ENCODE measurements around the gene CLDND1. TPM values are rescaled to one million over a fixed set of nuclear protein-coding genes. Genes with fewer than 3 reads are reported as not detected.
A peak's percentile ranks its signal among the peaks of the same experiment; 100 is the strongest.

Gene CLDND1
- total RNA-seq, 2 experiments from 2014 or later: 70.7 to 80.4 TPM

DNA sequence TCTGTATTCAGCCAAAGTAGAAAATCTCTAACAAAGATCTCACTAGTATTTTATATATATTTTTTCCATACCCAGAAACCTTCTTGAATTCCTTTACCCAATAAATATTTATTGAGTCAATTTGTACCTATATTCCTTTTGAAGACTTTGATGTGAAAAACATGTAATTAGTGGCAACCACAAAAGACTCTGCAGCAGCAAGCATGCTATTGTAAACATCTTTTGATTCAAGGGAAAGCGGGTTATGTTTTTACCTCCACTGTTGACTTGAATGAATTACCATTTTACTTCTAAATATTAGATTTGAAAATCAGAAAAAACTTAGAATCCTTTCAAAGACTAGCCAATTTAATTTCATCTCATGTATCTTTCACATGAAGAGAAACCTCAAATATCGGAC, 11.5 kb upstream of the CLDND1 start:
- ChIA-PET POLR2A (interaction anchor here (0.9 to 8.0 kb wide), 5 partner anchors 11 to 38 kb away, joined by 3 to 296 read pairs (median 4); partner anchors contain the start of gene CLDND1), CTCF (ENCODE audit: unreplicated experiment) (no interaction called here)
- BruUV-seq (replicated peaks): no TSS peak
- H3K9me3 ChIP-seq (ENCODE audit: low read length): no peaks in the 10 kb centered on the region
- H2AFZ ChIP-seq (ENCODE audit: low read length): no peak overlapping the region
- peak overlapping the region; percentile 73 for H3K4me3 ChIP-seq (ENCODE audit: low read depth, low read length, poor library complexity, severe bottlenecking)
- no peaks in the 10 kb centered on the region for H3K9me2 ChIP-seq (ENCODE audit: insufficient read depth, low read length)
- TF ChIP-seq, protein P1, sequence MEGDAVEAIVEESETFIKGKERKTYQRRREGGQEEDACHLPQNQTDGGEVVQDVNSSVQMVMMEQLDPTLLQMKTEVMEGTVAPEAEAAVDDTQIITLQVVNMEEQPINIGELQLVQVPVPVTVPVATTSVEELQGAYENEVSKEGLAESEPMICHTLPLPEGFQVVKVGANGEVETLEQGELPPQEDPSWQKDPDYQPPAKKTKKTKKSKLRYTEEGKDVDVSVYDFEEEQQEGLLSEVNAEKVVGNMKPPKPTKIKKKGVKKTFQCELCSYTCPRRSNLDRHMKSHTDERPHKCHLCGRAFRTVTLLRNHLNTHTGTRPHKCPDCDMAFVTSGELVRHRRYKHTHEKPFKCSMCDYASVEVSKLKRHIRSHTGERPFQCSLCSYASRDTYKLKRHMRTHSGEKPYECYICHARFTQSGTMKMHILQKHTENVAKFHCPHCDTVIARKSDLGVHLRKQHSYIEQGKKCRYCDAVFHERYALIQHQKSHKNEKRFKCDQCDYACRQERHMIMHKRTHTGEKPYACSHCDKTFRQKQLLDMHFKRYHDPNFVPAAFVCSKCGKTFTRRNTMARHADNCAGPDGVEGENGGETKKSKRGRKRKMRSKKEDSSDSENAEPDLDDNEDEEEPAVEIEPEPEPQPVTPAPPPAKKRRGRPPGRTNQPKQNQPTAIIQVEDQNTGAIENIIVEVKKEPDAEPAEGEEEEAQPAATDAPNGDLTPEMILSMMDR (conservative IDR thresholded peaks at IDR 0.05; ENCODE audit: low read length): no peak
- TF ChIP-seq EZH2phosphoT487 (IDR thresholded peaks at IDR 0.05; ENCODE audit: borderline replicate concordance, low read depth, low read length): no peak
- H3K4me2 ChIP-seq (ENCODE audit: low read length): peak overlapping the region; percentile 78
- peak overlapping the region; percentile 77 for H3K27ac ChIP-seq (ENCODE audit: low read depth, low read length, poor library complexity, severe bottlenecking)
- intact Hi-C loops (cut with micrococcal nuclease; ENCODE audit: unreplicated experiment): no loop called here
- peaks cover 59% of the 10 kb centered on the region for H3K4me1 ChIP-seq (ENCODE audit: insufficient read depth, low read length, poor library complexity, severe bottlenecking)
- H3K79me2 ChIP-seq (ENCODE audit: insufficient read depth, low read depth, low read length): peaks cover 72% of the 10 kb centered on the region
- H3K36me3 ChIP-seq (ENCODE audit: insufficient read depth, low read length): no peaks in the 10 kb centered on the region
- no peaks in the 10 kb centered on the region for H4K20me1 ChIP-seq (ENCODE audit: insufficient read depth, low read length)
- DNase-seq (ENCODE audit: low spot score): no peak

DNA sequence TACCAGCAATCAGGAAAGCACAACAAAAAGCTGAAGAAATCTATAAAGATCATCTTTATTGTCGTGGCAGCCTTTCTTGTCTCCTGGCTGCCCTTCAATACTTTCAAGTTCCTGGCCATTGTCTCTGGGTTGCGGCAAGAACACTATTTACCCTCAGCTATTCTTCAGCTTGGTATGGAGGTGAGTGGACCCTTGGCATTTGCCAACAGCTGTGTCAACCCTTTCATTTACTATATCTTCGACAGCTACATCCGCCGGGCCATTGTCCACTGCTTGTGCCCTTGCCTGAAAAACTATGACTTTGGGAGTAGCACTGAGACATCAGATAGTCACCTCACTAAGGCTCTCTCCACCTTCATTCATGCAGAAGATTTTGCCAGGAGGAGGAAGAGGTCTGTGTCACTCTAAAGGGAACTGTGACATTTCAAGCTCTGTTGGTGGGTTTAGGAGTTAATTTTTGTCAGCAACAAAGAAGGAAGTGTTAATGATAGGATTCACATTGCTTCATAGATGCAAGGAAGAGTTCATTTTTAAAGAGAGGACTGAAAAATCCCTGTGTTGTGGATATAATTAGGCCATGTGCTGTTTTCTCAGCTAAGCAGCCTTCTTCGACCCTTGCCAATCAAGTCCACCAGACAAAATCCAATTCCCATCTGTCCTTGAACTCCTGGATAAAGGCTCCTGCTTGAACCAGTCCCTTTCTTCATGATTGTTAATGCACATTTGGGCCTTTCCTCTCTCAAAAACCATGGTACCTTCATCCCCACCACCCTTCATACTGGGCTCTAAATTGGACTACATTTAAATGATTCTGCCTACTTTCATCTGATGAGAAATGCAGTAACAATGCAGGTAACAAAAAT, 10.2 kb upstream of the CLDND1 start:
- POLR2A ChIA-PET: interaction anchor here (0.6 to 8.0 kb wide), 11 partner anchors 8 to 1801 kb away, joined by 3 to 296 read pairs (median 5); partner anchors contain the start of gene CLDND1
- no peaks in the 10 kb centered on the region for H4K20me1 ChIP-seq (ENCODE audit: insufficient read depth, low read length)
- CTCF ChIA-PET (ENCODE audit: unreplicated experiment): interaction anchor here (0.6 to 1.4 kb wide), 4 partner anchors 8 to 493 kb away, joined by 3 to 7 read pairs (median 4); partner anchors contain the start of gene CLDND1
- H3K4me1 ChIP-seq (ENCODE audit: insufficient read depth, low read length, poor library complexity, severe bottlenecking): peaks cover 55% of the 10 kb centered on the region
- no peaks in the 10 kb centered on the region for H3K9me2 ChIP-seq (ENCODE audit: insufficient read depth, low read length)
- H3K27ac ChIP-seq (ENCODE audit: low read depth, low read length, poor library complexity, severe bottlenecking): peak overlapping the region; percentile 77
- peaks cover 62% of the 10 kb centered on the region for H3K79me2 ChIP-seq (ENCODE audit: insufficient read depth, low read depth, low read length)
- H2AFZ ChIP-seq (ENCODE audit: low read length): peak overlapping the region; percentile 80; the same call in 1 of the 2 replicates
- TSS peak; percentile 65 for BruUV-seq (replicated peaks)
- no peaks in the 10 kb centered on the region for H3K36me3 ChIP-seq (ENCODE audit: insufficient read depth, low read length)
- peak overlapping the region; percentile 78 for H3K4me2 ChIP-seq (ENCODE audit: low read length)
- H3K4me3 ChIP-seq (ENCODE audit: low read depth, low read length, poor library complexity, severe bottlenecking): peak overlapping the region; percentile 73
- H3K9me3 ChIP-seq (ENCODE audit: low read length): no peaks in the 10 kb centered on the region
- intact Hi-C loops (cut with micrococcal nuclease; ENCODE audit: unreplicated experiment): no loop called here
- peak; percentile 35 for DNase-seq (ENCODE audit: low spot score)
- TF ChIP-seq, protein P1 (conservative IDR thresholded peaks at IDR 0.05; ENCODE audit: low read length): no peak
- no peak for TF ChIP-seq EZH2phosphoT487 (IDR thresholded peaks at IDR 0.05; ENCODE audit: borderline replicate concordance, low read depth, low read length)
